Nephron (organoid): ENCODE measurements around the gene DBT.
A peak's percentile ranks its signal among the peaks of the same experiment; 100 is the strongest.

ENCODE experiments used
- H3K27ac Mint-ChIP-seq, 3 experiments: 2 replicates each; pipeline ENCODE4 v1.8.0; 2020; ENCODE audit warnings: mixed read lengths in 3 of 3, mild to moderate bottlenecking in 2 of 3, moderate library complexity in 1 of 3
- H3K27me3 Mint-ChIP-seq: 2 replicates; pipeline ENCODE4 v1.8.0; 2021; ENCODE audit warnings: low read depth, mild to moderate bottlenecking, moderate library complexity, mixed read lengths
- H3K36me3 Mint-ChIP-seq: 2 replicates; pipeline ENCODE4 v1.8.0; 2020; ENCODE audit warnings: low read depth, mixed read lengths
- H3K4me1 Mint-ChIP-seq: 2 replicates; pipeline ENCODE4 v1.8.0; 2020; ENCODE audit warnings: mixed read lengths
- H3K4me3 Mint-ChIP-seq, 3 experiments: 2 replicates each; pipeline ENCODE4 v1.8.0; 2020; ENCODE audit warnings: mild to moderate bottlenecking in 3 of 3, mixed read lengths in 3 of 3, moderate library complexity in 2 of 3
- H3K9me3 Mint-ChIP-seq: 2 replicates; pipeline ENCODE4 v1.8.0; 2020; ENCODE audit warnings: mixed read lengths
- TF ChIP-seq, protein P1 (sequence below), 3 experiments: fragments of 200-600 bp; sonication (generic); IDR thresholded peaks; one replicate each; pipeline ENCODE4 v1.5.0; 2021; ENCODE audit warnings: antibody characterized with exemption in 3 of 3; ENCODE audit not compliant: unreplicated experiment in 3 of 3

The DBT gene

DNA sequence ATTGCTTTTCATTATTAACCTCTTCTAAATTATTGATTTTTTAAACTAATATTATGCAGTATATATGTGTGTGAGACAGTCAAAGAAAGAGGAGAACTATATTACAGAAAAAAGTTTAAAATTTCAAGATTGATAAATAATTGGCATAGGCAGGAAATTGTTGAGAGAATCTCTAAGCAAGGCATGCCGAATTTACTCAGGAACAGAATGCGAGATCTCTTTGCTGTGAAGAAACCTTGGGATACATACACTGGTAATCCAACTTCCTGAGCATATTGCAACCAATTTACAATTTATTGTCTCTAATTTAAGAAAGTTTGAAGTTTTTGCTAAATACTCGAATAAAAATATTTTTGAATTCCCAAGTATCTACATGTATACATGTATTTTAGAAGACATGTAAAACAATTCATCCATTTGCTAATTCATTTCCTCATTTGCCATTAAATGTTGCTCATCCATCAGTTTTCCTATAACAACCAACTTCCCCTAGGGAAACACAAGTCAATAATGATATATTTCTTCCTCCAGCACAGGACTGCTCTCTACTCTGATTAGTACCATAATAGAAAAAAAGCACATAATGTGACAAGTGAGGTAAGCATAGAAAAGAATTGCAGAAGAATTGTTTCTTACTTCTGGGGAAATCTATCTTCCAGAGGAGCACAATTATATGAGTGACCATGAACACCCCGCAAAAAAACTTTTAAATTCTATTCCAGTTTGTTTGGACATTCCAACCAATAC is 72.2 kb downstream of the DBT start:
- Mint-ChIP-seq H3K9me3 (peaks cover 4% of the 10 kb centered on the region), H3K4me3 (peak overlapping the region; percentile 14 to 92 (median 83)), H3K27me3 (no peaks in the 10 kb centered on the region), H3K4me1 (peaks cover 10% of the 10 kb centered on the region), H3K27ac (peak overlapping the region; percentile 0 to 31 (median 12)), H3K36me3 (peaks cover 6% of the 10 kb centered on the region)
- TF ChIP-seq, protein P1, sequence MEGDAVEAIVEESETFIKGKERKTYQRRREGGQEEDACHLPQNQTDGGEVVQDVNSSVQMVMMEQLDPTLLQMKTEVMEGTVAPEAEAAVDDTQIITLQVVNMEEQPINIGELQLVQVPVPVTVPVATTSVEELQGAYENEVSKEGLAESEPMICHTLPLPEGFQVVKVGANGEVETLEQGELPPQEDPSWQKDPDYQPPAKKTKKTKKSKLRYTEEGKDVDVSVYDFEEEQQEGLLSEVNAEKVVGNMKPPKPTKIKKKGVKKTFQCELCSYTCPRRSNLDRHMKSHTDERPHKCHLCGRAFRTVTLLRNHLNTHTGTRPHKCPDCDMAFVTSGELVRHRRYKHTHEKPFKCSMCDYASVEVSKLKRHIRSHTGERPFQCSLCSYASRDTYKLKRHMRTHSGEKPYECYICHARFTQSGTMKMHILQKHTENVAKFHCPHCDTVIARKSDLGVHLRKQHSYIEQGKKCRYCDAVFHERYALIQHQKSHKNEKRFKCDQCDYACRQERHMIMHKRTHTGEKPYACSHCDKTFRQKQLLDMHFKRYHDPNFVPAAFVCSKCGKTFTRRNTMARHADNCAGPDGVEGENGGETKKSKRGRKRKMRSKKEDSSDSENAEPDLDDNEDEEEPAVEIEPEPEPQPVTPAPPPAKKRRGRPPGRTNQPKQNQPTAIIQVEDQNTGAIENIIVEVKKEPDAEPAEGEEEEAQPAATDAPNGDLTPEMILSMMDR (IDR thresholded peaks at IDR 0.05; ENCODE audit: unreplicated experiment in 3 of 3) = no peak

DNA sequence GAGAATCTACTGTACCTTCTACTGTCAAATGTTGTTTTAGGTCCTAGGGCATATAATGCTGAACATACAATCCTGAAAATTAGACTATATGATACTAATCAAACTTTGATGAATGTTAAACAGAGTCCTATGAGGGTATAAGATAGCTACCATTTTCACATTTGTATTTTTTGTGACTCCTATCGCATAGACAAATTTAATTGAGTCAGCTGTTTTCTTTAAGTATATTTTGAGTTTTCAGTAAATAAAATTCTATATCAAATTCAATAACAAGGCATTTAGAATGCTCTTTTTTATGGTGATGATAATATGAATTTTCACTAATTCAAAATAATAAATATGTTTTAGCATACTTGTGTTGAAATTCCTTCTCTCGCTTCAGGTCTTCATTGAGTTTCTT is 81.6 kb downstream of the DBT start:
- Mint-ChIP-seq H3K4me3 (no peak overlapping the region), H3K27me3 (no peaks in the 10 kb centered on the region), H3K36me3 (no peaks in the 10 kb centered on the region), H3K27ac (no peak overlapping the region), H3K9me3 (no peaks in the 10 kb centered on the region), H3K4me1 (peaks cover 15% of the 10 kb centered on the region)
- TF ChIP-seq, protein P1 (IDR thresholded peaks at IDR 0.05; ENCODE audit: unreplicated experiment in 3 of 3) = no peak

DNA sequence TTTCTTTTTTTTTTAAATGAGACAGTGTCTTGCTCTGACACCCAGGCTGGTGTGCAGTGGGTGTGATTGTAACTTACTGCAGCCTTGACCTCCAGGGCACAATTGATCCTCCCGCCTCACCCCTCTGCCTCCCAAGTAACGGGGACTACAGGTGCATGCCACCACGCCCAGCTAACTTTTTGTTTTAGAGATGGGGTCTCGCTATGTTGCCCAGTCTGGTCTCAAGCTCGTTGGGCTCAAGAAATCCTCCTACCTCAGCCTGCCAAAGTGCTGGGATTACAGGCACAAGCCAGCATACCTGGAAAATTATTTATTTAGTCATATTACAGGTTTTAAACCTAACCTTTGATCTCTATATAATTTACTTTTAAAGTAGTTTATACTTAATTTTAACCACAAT is 84.9 kb downstream of the DBT start:
- Mint-ChIP-seq H3K27ac (peak overlapping the region in 1 of 3 experiments; percentile 70), H3K9me3 (no peaks in the 10 kb centered on the region), H3K36me3 (no peaks in the 10 kb centered on the region), H3K27me3 (no peaks in the 10 kb centered on the region), H3K4me1 (peaks cover 17% of the 10 kb centered on the region), H3K4me3 (no peak overlapping the region)
- TF ChIP-seq, protein P1 (IDR thresholded peaks at IDR 0.05; ENCODE audit: unreplicated experiment in 3 of 3) = no peak

DNA sequence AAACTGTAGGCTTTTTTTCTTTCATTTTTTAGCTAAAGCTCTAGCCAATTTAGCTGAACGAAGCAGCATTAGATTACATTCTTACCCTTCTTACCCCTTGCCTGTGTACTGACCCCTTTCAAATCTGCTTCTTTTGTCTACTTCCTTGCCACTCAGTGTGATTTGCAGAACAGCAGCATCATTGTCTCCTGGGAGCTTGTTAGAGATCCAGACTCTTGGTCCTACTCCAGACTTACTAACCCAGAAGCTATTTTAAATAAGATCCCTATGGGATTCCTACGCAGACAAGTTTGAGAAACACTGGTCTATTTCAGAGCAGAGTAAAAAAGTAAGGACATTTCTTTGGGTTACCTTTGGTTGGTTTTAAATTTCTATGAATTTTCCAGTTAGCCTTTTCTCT is 85.4 kb downstream of the DBT start:
- Mint-ChIP-seq H3K36me3 (no peaks in the 10 kb centered on the region), H3K9me3 (no peaks in the 10 kb centered on the region), H3K27ac (peak overlapping the region; percentile 70 to 86 (median 76)), H3K4me3 (peak overlapping the region in 1 of 3 experiments; percentile 9), H3K27me3 (no peaks in the 10 kb centered on the region), H3K4me1 (peaks cover 17% of the 10 kb centered on the region)
- TF ChIP-seq, protein P1 (IDR thresholded peaks at IDR 0.05; ENCODE audit: unreplicated experiment in 3 of 3) = no peak

DNA sequence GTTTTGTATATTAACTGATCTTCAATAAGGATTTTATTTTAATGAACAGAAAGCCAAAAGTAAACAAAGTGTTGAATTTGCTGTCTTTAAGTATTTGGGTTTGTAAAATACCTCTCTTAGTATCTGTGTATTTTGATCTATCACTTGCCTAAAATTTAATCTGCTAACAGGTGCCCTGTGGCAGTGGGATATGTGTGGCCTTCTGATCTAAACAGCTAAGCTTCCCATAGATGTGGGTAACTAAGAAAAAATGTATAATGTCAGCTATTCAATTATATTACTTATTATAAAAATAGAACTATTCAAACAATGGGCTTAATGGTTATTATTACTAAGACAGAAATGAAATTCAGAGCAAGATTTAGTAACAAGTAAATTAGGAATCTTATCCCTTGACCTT is 86.8 kb downstream of the DBT start:
- TF ChIP-seq, protein P1 (IDR thresholded peaks at IDR 0.05; ENCODE audit: unreplicated experiment in 3 of 3) = no peak
- Mint-ChIP-seq H3K9me3 (no peaks in the 10 kb centered on the region), H3K4me1 (peaks cover 17% of the 10 kb centered on the region), H3K27ac (peak overlapping the region in 1 of 3 experiments; percentile 45), H3K36me3 (no peaks in the 10 kb centered on the region), H3K27me3 (no peaks in the 10 kb centered on the region), H3K4me3 (no peak overlapping the region)

DNA sequence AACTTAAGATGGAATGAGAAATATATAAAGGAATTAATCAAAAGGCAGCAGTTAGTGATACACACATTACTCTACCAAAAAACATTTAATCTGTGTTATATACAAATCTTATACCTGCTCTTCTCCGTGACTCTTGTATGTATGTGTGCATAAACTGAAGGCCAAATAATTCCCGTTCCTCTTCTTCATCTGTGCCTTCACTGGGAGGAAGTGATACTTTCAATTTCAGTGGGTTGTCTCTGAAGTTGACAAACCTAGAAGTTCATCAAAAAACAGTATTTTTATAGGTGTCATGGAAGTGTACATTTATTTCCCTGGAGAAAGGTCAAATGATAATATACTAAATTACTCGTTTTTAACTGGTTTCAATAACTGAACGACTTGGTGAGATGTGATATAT is 97.4 kb downstream of the DBT start:
- H3K4me1 Mint-ChIP-seq = no peaks in the 10 kb centered on the region
- H3K4me3 Mint-ChIP-seq = no peak overlapping the region
- TF ChIP-seq, protein P1 (IDR thresholded peaks at IDR 0.05; ENCODE audit: unreplicated experiment in 3 of 3) = no peak
- no peaks in the 10 kb centered on the region for H3K27me3 Mint-ChIP-seq
- no peaks in the 10 kb centered on the region for H3K9me3 Mint-ChIP-seq
- no peak overlapping the region for H3K27ac Mint-ChIP-seq
- peaks cover 13% of the 10 kb centered on the region for H3K36me3 Mint-ChIP-seq
